Raji (cell line): Measurements from ENCODE around the gene TP53TG3.
"Not testable (repeated sequence)": the region's sequence is repeated elsewhere in the genome, so short reads cannot be mapped to it uniquely, and the experiment has no call there.

Experiments
- POLR2A ChIP-seq: IDR thresholded peaks from 2 replicates; pipeline ENCODE4 v1.6.1; 2011; ENCODE audit warnings: low read depth, low read length, control low read depth; ENCODE audit not compliant: insufficient read depth

Gene TP53TG3

GRCh38 chr16:32676065-32676464, at the start of gene TP53TG3:
TSS of gene TP53TG3 (minus strand) at chr16:32676165. CDS start at chr16:32676097, 68 bp downstream.
- TF ChIP-seq POLR2A, result not testable (repeated sequence)
